Psoas muscle (tissue), 8 donors: Measurements from ENCODE around the gene FAM181A. TPM values are rescaled to one million over a fixed set of nuclear protein-coding genes. Genes with fewer than 3 reads are reported as not detected.
A peak's percentile ranks its signal among the peaks of the same experiment; 100 is the strongest.

ENCODE experiments used
- ATAC-seq, 4 donors: fragments of 200-7000 bp; cut with Tn5 transposase; one replicate each; pipeline ENCODE4 v1.9.1; 2020; ENCODE audit warnings: moderate library complexity in 3 of 4, mild to moderate bottlenecking in 2 of 4
- DNase-seq, 2 donors: peaks; one replicate each; pipeline ENCODE4 v3.0.0-alpha.2; 2020
- H3K27ac ChIP-seq: fragments of 200-600 bp; one replicate; pipeline ENCODE4 v1.8.0; 2022
- H3K27me3 ChIP-seq, 3 donors: fragments of 200-600 bp in 1 of 3; one replicate each; pipeline versions ENCODE4 v1.6.1 to v1.8.0; 2013 to 2022; ENCODE audit warnings: low read length in 2 of 3, mild to moderate bottlenecking in 2 of 3, moderate library complexity in 1 of 3; ENCODE audit not compliant: insufficient read depth in 3 of 3
- H3K36me3 ChIP-seq, 2 donors: fragments of 200-600 bp in 1 of 2; one replicate each; pipeline versions ENCODE4 v1.6.1 to v1.8.0; 2013 to 2022; ENCODE audit warnings: low read depth in 1 of 2, mild to moderate bottlenecking in 1 of 2, moderate library complexity in 1 of 2; ENCODE audit not compliant: insufficient read depth in 1 of 2
- H3K4me1 ChIP-seq: fragments of 200-600 bp; one replicate; pipeline ENCODE4 v1.8.0; 2022
- H3K4me3 ChIP-seq: fragments of 200-600 bp; one replicate; pipeline ENCODE4 v1.8.0; 2022; ENCODE audit warnings: mild to moderate bottlenecking
- H3K9me3 ChIP-seq: fragments of 200-600 bp; one replicate; pipeline ENCODE4 v1.8.0; 2022
- CTCF ChIP-seq: fragments of 200-600 bp; IDR thresholded peaks from one replicate; pipeline ENCODE4 v1.8.0; 2022; ENCODE audit warnings: antibody characterized with exemption
- WGBS, 3 donors: extraction: QIAGEN DNeasy Blood & Tissue Kit; methylation state at CpG; one replicate each; pipeline versions ENCODE4 v1.1.6 to v1.1.7; 2013; 5-methylcytosine and 5-hydroxymethylcytosine counted together
- intact Hi-C, 2 donors: fragments of 100-400 bp; cut with DNase I; formaldehyde crosslinking; loops; one replicate each; pipeline versions ENCODE4 v1.11.0 to v1.14.2; 2022
- polyA plus RNA-seq, 3 donors: library from polyadenylated mRNA; stranded (reverse); fragments of 200-250 nt; gene quantifications; one replicate each; pipeline ENCODE4 v1.2.3, GENCODE V29; 2013
- total RNA-seq, 4 donors: library from RNA; stranded (reverse); fragmentation: NEBNext Ultra II Directional in 2 of 4; extraction: Animal tissue kit (Norgen Biotek cat#: 25700) in 2 of 4; gene quantifications; one replicate each; pipeline versions ENCODE4 v1.2.1 to v1.2.4, GENCODE V29; 2021 to 2023
- donor health status: healthy with polysubstance abuse.
- donor health status: DM: no; HTN: no; CAD: no; lungs with moderate emphysema.
- donor health status: Bipolar disorder and iron deficiency.
- donor health status: healthy.
- donor health status: DM: yes; HTN: yes; CAD: no.
- donor health status: DM: no; HTN: no; CAD: no.
- donor health status: DM: no; HTN: no; CAD: no.
- donor health status: DM: yes; HTN: yes; CAD: no.

Gene FAM181A
- total and polyA plus RNA-seq, 7 donors, result 0.14 to 0.32 TPM; not detected in 5

- Histone ChIP-seq H3K4me1 (no peaks in the 10 kb centered on the region), H3K27me3 (peaks cover 0 to 2% (median 0%) of the 10 kb centered on the region in 3 donors), H3K36me3 (no peaks in the 10 kb centered on the region), H3K27ac (no peak overlapping the region), H3K4me3 (no peak overlapping the region), H3K9me3 (no peaks in the 10 kb centered on the region)
- TF ChIP-seq CTCF, result peak; percentile 58
- 52 to 56% (median 53%) methylated on average over 15 of the region's 15 CpGs for WGBS, 3 donors
- DNase-seq (no peak), ATAC-seq (peak in 2 of 4 donors; percentile 45 to 55)
- intact Hi-C loops, result loop anchor here in 1 of 2 donors (10.0 kb wide), 1 partner anchor 122 kb away; the partner anchor contains the start of gene PRIMA1
Observed at GRCh38 chr14:93906341-93907329, 20.5 kb upstream of the FAM181A start.

GRCh38 chr14:93909429-93910128 is 17.6 kb upstream of the FAM181A start:
- TF ChIP-seq CTCF, result no peak

GRCh38 chr14:93911975-93912615 is 15.0 kb upstream of the FAM181A start:
- intact Hi-C loops, result no loop called here
- peak in 1 of 2 donors; percentile 36 for DNase-seq
- ATAC-seq, result no peak

More at GRCh38 chr14:93909429-93910128, 17.6 kb upstream of the FAM181A start:
- 87 to 94% (median 89%) methylated on average over 5 of the region's 5 CpGs for WGBS, 3 donors
- peak in 1 of 2 donors; percentile 9 for DNase-seq
- no peaks in the 10 kb centered on the region for H3K4me1 ChIP-seq
- H3K27me3 ChIP-seq, result no peaks in the 10 kb centered on the region
- no peak overlapping the region for H3K4me3 ChIP-seq
- H3K36me3 ChIP-seq, result no peaks in the 10 kb centered on the region
- H3K27ac ChIP-seq, result no peak overlapping the region
- intact Hi-C loops, result loop anchor here in 1 of 2 donors (10.0 kb wide), 1 partner anchor 125 kb away; the partner anchor contains the start of gene PRIMA1
- ATAC-seq, result no peak
- H3K9me3 ChIP-seq, result no peaks in the 10 kb centered on the region

More at GRCh38 chr14:93911975-93912615, 15.0 kb upstream of the FAM181A start:
- Histone ChIP-seq H3K4me3 (no peak overlapping the region), H3K27ac (no peak overlapping the region), H3K36me3 (no peaks in the 10 kb centered on the region), H3K9me3 (no peaks in the 10 kb centered on the region), H3K4me1 (no peaks in the 10 kb centered on the region), H3K27me3 (no peaks in the 10 kb centered on the region)
- WGBS, 3 donors, result 83 to 96% (median 90%) methylated on average over 5 of the region's 5 CpGs
- TF ChIP-seq CTCF, result no peak
